GM20431 (cell line): ENCODE results near the gene NKX2-3.

Experiments
- in situ Hi-C: fragments of 300-500 bp; cut with MseI, MboI; formaldehyde crosslinking; loops from one replicate; pipeline ENCODE4 v1.15.0; 2020; ENCODE audit warnings: low sequenced_read_pairs; ENCODE audit not compliant: unreplicated experiment

NKX2-3 gene

GRCh38 chr10:99537989-99538917 lies 5.5 kb downstream of the NKX2-3 start:
- in situ Hi-C loops: no loop called here

GRCh38 chr10:99539120-99539519 lies 6.4 kb downstream of the NKX2-3 start:
- in situ Hi-C loops: no loop called here

GRCh38 chr10:99539820-99540219 lies 7.1 kb downstream of the NKX2-3 start:
- in situ Hi-C loops: no loop called here

- in situ Hi-C loops: no loop called here
These were observed 7.5 kb downstream of the NKX2-3 start for GRCh38 chr10:99540306-99540656.

GRCh38 chr10:99540657-99541531 lies 8.2 kb downstream of the NKX2-3 start:
- in situ Hi-C loops: no loop called here

GRCh38 chr10:99544322-99544721 lies 11.6 kb downstream of the NKX2-3 start:
- in situ Hi-C loops: no loop called here

GRCh38 chr10:99548041-99548530 lies 15.3 kb downstream of the NKX2-3 start:
- in situ Hi-C loops: no loop called here

- in situ Hi-C loops: no loop called here
These were observed 18.4 kb downstream of the NKX2-3 start for GRCh38 chr10:99551158-99551557.

GRCh38 chr10:99551616-99552015 lies 18.9 kb downstream of the NKX2-3 start:
- in situ Hi-C loops: no loop called here

GRCh38 chr10:99555371-99555770 lies 22.6 kb downstream of the NKX2-3 start:
- in situ Hi-C loops: no loop called here

GRCh38 chr10:99555825-99556523 lies 23.2 kb downstream of the NKX2-3 start:
- in situ Hi-C loops: no loop called here

- in situ Hi-C loops: no loop called here
These were observed 24.3 kb downstream of the NKX2-3 start for GRCh38 chr10:99557044-99557443.

GRCh38 chr10:99558708-99559107 lies 26.0 kb downstream of the NKX2-3 start:
- in situ Hi-C loops: no loop called here

- in situ Hi-C loops: no loop called here
These were observed 27.8 kb downstream of the NKX2-3 start for GRCh38 chr10:99560277-99561126.

- in situ Hi-C loops: no loop called here
These were observed 29.9 kb downstream of the NKX2-3 start for GRCh38 chr10:99562631-99563030.

- in situ Hi-C loops: no loop called here
These were observed 31.6 kb downstream of the NKX2-3 start for GRCh38 chr10:99564361-99564760.

GRCh38 chr10:99565166-99565565 lies 32.4 kb downstream of the NKX2-3 start:
- in situ Hi-C loops: no loop called here

- in situ Hi-C loops: no loop called here
These were observed 36.7 kb downstream of the NKX2-3 start for GRCh38 chr10:99569253-99569939.

- in situ Hi-C loops: no loop called here
These were observed 37.2 kb downstream of the NKX2-3 start for GRCh38 chr10:99569961-99570360.
